ENCODE data around the gene LEKR1.

DNA sequence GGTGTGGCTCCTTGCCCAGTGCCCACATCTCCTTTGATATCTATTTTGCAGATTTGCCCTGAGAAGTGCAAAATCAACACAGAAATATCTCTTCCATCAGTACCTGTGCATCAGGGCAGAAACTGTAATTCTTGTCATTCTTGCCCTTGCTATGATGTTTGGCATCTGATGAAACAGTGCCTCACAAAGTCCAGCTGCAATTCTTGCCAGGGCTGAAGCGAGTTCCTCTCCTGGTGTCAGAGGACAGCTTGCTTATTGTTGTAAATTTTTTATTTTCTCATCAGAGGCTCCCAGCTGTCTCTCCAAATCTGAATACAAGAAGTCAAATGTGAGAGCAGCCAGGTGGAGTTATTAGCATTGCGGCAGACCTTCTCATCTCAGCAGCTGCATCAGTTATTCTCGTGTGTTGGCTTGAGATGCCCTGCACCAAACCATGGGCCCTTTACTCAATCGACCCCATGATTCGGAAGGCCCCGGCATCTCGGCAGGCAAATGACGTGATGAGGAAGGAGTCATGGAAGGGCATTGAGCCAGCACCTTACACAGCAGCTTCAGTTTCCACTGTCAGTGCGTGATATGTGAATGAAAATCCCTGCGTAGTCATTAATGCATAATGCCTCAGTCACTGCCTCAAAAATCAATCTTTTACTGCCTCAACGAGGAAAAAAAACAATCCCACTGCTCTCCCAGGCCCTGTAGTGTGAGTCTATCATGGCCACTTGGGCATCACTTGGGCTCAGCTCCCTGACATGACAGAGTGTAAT lies 240.4 kb downstream of the LEKR1 start:
- TF ChIP-seq EZH2 (IDR thresholded peaks at IDR 0.05; ENCODE audit: insufficient read depth, low read length) = no peak
- TF ChIP-seq CTCF (IDR thresholded peaks at IDR 0.05; ENCODE audit: insufficient read depth, low read depth, low read length) = no peak
